Neural crest cell (in vitro differentiated cells): ENCODE data around the gene ODC1. TPM values are rescaled to one million over a fixed set of nuclear protein-coding genes. Genes with fewer than 3 reads are reported as not detected.

Experiments used
- DNase-seq: peaks from one replicate; pipeline ENCODE4 v3.0.0; 2021; ENCODE audit warnings: low read depth, mixed read lengths, low spot score
- H3K27ac Mint-ChIP-seq: one replicate; pipeline ENCODE4 v1.8.0; 2021; ENCODE audit warnings: mild to moderate bottlenecking, mixed read lengths; ENCODE audit not compliant: unreplicated experiment
- H3K27me3 Mint-ChIP-seq: 2 replicates; pipeline ENCODE4 v1.8.0; 2021; ENCODE audit warnings: low read depth, mild to moderate bottlenecking, mixed read lengths
- H3K36me3 Mint-ChIP-seq: 2 replicates; pipeline ENCODE4 v1.8.0; 2021; ENCODE audit warnings: low read depth, mild to moderate bottlenecking, mixed read lengths
- H3K4me1 Mint-ChIP-seq: 2 replicates; pipeline ENCODE4 v1.8.0; 2021; ENCODE audit warnings: mixed read lengths
- H3K4me3 Mint-ChIP-seq: one replicate; pipeline ENCODE4 v1.8.0; 2021; ENCODE audit warnings: mild to moderate bottlenecking, mixed read lengths
- H3K9me3 Mint-ChIP-seq: 2 replicates; pipeline ENCODE4 v1.8.0; 2021; ENCODE audit warnings: mixed read lengths
- CTCF ChIP-seq: fragments of 200-600 bp; sonication (generic); conservative IDR thresholded peaks from 2 replicates; pipeline ENCODE4 v1.5.0; 2021; ENCODE audit warnings: antibody characterized with exemption, mild to moderate bottlenecking
- total RNA-seq: library from RNA; stranded (reverse); gene quantifications from 2 replicates; pipeline ENCODE4 v1.2.1, GENCODE V29; 2021

The ODC1 gene
- total RNA-seq, 1 donor from 2014 or later: 290 TPM

GRCh38 chr2:10438688-10439087, 9.4 kb downstream of the ODC1 start:
- Mint-ChIP-seq H3K9me3 (no peaks in the 10 kb centered on the region), H3K4me1 (peaks cover 5% of the 10 kb centered on the region), H3K4me3 (no peak overlapping the region), H3K36me3 (peaks cover 13% of the 10 kb centered on the region), H3K27ac (no peak overlapping the region), H3K27me3 (peaks cover 4% of the 10 kb centered on the region)
- DNase-seq: no peak
- TF ChIP-seq CTCF: no peak

- Mint-ChIP-seq H3K4me1 (peaks cover 12% of the 10 kb centered on the region), H3K36me3 (peaks cover 5% of the 10 kb centered on the region), H3K9me3 (no peaks in the 10 kb centered on the region), H3K27me3 (peaks cover 8% of the 10 kb centered on the region), H3K27ac (no peak overlapping the region), H3K4me3 (no peak overlapping the region)
- DNase-seq: no peak
- no peak for TF ChIP-seq CTCF
Observed at GRCh38 chr2:10437806-10438205, 10.3 kb downstream of the ODC1 start.

- no peak for DNase-seq
- Mint-ChIP-seq H3K27me3 (peaks cover 8% of the 10 kb centered on the region), H3K4me1 (peaks cover 12% of the 10 kb centered on the region), H3K27ac (no peak overlapping the region), H3K36me3 (no peaks in the 10 kb centered on the region), H3K4me3 (no peak overlapping the region), H3K9me3 (no peaks in the 10 kb centered on the region)
- no peak for TF ChIP-seq CTCF
Observed at GRCh38 chr2:10436583-10437110, 11.5 kb downstream of the ODC1 start.

- H3K27me3 Mint-ChIP-seq: peaks cover 8% of the 10 kb centered on the region
- peaks cover 12% of the 10 kb centered on the region for H3K4me1 Mint-ChIP-seq
- no peak for TF ChIP-seq CTCF
- no peaks in the 10 kb centered on the region for H3K9me3 Mint-ChIP-seq
- no peak for DNase-seq
- no peaks in the 10 kb centered on the region for H3K36me3 Mint-ChIP-seq
- H3K27ac Mint-ChIP-seq: no peak overlapping the region
- no peak overlapping the region for H3K4me3 Mint-ChIP-seq
Observed at GRCh38 chr2:10435820-10436204, 12.3 kb downstream of the ODC1 start.

- Mint-ChIP-seq H3K4me1 (peaks cover 12% of the 10 kb centered on the region), H3K4me3 (peak overlapping the region; percentile 83), H3K27me3 (peaks cover 8% of the 10 kb centered on the region), H3K9me3 (no peaks in the 10 kb centered on the region), H3K36me3 (no peaks in the 10 kb centered on the region), H3K27ac (no peak overlapping the region)
- TF ChIP-seq CTCF: peak; percentile 98
- DNase-seq: peak; percentile 88
Observed at GRCh38 chr2:10434886-10435819, 13.0 kb downstream of the ODC1 start.
